ENCODE results near the gene CHTF18.

DNA sequence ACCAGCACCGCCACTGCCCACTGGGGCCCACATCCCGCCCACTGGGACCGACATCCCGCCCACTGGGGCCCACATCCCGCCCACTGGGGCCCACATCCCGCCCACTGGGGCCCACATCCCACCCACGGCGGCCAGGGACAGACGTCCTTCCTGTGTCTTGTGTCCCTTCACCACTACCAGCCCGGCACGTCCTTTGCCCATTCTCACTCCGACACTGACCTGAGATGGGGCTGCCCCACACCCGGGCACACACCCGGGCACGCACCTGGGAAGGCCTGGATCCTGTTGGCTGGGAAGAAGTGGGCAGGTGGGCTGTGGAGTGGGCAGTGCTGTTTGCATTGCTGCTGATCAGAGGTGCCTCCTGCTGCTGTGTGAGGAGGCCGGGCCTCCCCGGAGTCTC lies 40.5 kb downstream of the CHTF18 start:
- no peak for TF ChIP-seq POLR2A (IDR thresholded peaks at IDR 0.05)
- TF ChIP-seq, protein P1, sequence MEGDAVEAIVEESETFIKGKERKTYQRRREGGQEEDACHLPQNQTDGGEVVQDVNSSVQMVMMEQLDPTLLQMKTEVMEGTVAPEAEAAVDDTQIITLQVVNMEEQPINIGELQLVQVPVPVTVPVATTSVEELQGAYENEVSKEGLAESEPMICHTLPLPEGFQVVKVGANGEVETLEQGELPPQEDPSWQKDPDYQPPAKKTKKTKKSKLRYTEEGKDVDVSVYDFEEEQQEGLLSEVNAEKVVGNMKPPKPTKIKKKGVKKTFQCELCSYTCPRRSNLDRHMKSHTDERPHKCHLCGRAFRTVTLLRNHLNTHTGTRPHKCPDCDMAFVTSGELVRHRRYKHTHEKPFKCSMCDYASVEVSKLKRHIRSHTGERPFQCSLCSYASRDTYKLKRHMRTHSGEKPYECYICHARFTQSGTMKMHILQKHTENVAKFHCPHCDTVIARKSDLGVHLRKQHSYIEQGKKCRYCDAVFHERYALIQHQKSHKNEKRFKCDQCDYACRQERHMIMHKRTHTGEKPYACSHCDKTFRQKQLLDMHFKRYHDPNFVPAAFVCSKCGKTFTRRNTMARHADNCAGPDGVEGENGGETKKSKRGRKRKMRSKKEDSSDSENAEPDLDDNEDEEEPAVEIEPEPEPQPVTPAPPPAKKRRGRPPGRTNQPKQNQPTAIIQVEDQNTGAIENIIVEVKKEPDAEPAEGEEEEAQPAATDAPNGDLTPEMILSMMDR (IDR thresholded peaks at IDR 0.05): no peak

Measured in right lobe of liver (tissue), 4 donors.